ENCODE data around the gene KSR2.
A peak's percentile ranks its signal among the peaks of the same experiment; 100 is the strongest.

Gene KSR2

DNA sequence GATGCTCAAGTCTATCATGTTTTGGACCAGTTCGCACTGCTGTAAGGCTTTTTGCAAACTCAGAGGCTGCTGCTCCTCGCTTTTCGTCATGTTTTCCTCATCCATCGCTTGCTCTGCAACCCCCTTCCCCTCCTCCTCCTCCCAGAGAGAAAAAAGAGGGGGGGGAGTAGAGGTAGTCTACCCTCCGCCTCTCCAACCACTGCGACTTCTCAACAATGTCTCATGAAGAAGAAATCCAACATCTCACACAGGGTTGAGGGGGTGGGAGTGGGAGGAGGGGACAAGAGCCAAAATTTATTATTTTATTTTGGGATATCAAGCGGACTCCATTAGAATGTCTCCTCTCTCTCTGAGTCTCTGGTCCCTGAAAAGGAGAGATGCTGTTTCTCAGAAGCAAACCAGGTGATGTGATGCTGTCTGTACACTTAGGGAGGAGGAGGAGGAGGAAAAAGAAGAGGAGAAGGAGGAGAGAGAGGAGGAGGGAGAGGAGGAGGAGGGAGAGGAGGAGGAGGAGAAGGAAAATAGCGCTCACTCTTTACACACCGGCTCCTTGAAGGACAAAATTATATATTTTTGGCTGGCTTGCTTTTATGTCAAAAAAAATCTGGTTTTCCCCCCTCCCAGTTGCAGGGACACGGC, 520 bp downstream of the KSR2 start:
- DNase-seq (ENCODE audit: low read depth): no peak
- TF ChIP-seq CTCF (conservative IDR thresholded peaks at IDR 0.05; ENCODE audit: low read length): no peak
- peak overlapping the region; percentile 44 for H3K4me3 ChIP-seq (ENCODE audit: low read length)

DNA sequence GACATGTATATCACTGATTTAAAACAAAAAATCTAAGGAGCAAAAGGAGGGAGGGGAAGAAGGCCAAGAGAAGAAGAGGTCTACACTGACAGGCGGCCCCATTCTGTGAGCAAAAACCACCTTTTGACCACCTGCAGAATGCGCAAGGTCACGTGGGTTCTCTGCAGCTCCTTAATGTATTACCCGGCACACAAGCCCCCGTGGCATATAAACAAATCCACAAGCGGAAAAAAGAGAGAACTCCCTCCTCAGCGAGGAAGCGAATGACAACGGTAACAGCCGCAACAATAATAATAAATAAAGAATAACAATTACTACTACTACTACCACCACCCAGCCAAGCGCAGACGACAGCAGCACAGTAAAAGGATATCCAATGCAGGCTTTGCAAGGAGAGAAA, 1.3 kb downstream of the KSR2 start:
- no peak overlapping the region for H3K4me3 ChIP-seq (ENCODE audit: low read length)
- no peak for TF ChIP-seq CTCF (conservative IDR thresholded peaks at IDR 0.05; ENCODE audit: low read length)
- no peak for DNase-seq (ENCODE audit: low read depth)

GRCh38 chr12:117967043-117967442, 1.7 kb downstream of the KSR2 start:
- H3K4me3 ChIP-seq (ENCODE audit: low read length): no peak overlapping the region
- TF ChIP-seq CTCF (conservative IDR thresholded peaks at IDR 0.05; ENCODE audit: low read length): no peak
- DNase-seq (ENCODE audit: low read depth): no peak

- no peak for TF ChIP-seq CTCF (conservative IDR thresholded peaks at IDR 0.05; ENCODE audit: low read length)
- DNase-seq (ENCODE audit: low read depth): no peak
- H3K4me3 ChIP-seq (ENCODE audit: low read length): no peak overlapping the region
These were observed 2.3 kb downstream of the KSR2 start for GRCh38 chr12:117966511-117966910.

DNA sequence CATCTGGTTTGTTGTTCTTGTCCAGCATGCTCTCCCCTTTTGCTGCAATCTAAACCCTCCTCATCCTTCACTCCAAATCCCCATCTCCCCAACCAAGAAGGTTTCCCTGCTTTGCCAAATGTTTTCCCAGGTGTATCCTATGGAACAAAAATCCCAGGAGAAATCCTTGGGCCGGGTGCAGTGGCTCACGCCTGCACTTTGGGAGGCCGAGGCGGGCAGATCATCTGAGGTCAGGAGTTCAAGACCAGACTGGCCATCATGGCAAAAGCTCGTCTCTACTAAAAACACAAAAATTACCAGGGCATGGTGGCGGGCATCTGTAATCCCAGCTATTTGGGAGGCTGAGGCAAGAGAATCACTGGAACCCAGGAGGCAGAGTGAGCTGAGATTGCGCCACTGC, 5.0 kb downstream of the KSR2 start:
- TF ChIP-seq CTCF (conservative IDR thresholded peaks at IDR 0.05; ENCODE audit: low read length): no peak
- H3K4me3 ChIP-seq (ENCODE audit: low read length): no peak overlapping the region
- no peak for DNase-seq (ENCODE audit: low read depth)

DNA sequence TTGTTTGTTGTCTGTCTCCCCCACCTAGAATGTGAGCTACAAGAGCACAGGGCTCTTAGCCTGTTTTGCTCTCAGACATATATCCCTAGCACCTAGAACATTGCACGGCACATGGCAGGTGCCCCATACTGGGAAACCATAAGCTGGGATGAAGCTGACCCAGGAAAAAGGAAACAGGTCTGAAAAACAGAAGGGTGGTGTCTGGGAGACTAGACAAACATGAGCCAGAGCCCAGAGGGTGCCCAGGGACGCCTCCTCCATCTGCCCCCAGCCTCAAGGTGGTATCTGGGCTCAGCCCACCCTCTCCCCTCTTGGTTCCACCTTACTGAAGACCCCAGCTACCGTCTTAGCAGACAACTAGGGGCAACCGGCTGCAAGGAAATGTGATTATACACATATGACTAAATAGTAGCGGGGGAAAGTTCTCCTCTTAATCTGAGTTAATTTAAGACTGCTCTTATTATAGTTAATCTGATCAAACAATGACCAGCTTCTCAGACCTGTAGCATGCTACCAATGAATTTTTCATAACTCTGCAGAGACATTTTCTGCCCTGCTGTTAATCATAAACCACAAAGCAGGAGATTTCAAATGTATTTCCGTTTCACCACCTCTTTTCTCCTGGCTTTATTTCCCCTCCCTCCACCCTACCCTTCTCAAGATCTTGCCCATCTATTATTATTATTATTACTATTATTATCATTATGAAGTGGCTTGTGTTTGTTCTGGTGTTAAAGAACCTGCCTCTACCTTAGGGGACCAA, 31.9 kb downstream of the KSR2 start:
- H3K4me3 ChIP-seq (ENCODE audit: low read length): no peak overlapping the region
- TF ChIP-seq CTCF (conservative IDR thresholded peaks at IDR 0.05; ENCODE audit: low read length): no peak
- DNase-seq (ENCODE audit: low read depth): no peak

- no peak for DNase-seq (ENCODE audit: low read depth)
- H3K4me3 ChIP-seq (ENCODE audit: low read length): no peak overlapping the region
- TF ChIP-seq CTCF (conservative IDR thresholded peaks at IDR 0.05; ENCODE audit: low read length): no peak
These were observed 35.2 kb downstream of the KSR2 start for GRCh38 chr12:117933545-117933944.
